DMS79 treated with DMSO at 0.1 percent for 48 hours (cell line): Measurements from ENCODE around the gene AGPAT2.
A peak's percentile ranks its signal among the peaks of the same experiment; 100 is the strongest.

Source experiments
- DNase-seq: peaks from one replicate; lab custom pipeline; 2025; lab: John Stamatoyannopoulos, UW

Gene AGPAT2

DNA sequence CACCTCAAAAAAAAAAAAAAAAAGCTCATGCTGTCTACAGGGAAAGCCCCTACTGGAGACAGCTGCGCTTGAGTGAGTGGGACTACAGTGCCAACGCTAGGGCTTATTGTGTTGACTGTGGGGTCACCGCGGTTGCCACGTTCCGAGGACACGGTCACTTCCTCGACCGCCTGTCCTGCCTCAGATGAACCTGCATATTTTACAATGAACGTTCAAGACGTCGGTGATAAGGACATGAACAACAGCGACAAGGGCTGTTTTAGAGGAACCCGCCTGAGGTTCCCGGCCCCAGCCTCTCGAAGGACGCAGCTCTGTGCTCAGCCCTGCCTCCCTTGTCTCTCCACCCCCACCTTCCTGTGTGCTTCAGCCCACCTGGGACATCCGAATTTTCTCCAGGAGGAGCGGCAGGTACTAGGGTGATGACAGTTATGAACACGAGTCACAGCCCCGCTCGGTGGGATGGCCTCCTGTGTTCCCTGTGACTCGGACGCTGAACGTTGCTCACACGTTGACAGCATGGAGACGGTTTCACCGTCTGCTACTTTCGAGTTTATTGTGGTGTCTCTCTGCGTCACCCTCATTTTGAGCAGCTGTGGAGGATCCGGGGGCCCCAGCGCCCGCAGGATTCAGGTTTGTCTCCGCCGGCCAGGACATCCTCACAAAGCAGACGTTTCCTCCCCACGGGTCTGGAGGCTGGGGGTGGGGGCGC is 13.9 kb upstream of the AGPAT2 start:
- no peak for DNase-seq

DNA sequence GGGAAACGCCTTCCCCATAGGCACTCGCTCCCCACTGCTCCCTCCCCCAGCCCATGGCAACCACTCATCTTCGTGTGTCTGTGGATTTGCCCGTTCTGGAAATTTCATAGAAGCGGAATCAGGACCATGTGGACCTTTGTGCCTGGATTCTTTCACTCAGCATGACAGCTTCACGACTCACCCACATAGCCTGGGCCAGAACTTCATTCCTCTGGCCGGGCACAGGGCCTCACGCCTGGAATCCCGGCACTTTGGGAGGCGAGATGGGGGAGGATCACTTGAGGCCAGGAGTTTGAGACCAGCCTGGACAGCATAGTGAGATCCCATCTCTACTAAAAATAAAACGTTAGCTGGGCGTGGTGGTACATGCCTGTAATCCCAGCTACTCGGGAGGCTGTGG is 13.0 kb upstream of the AGPAT2 start:
- DNase-seq = no peak

DNA sequence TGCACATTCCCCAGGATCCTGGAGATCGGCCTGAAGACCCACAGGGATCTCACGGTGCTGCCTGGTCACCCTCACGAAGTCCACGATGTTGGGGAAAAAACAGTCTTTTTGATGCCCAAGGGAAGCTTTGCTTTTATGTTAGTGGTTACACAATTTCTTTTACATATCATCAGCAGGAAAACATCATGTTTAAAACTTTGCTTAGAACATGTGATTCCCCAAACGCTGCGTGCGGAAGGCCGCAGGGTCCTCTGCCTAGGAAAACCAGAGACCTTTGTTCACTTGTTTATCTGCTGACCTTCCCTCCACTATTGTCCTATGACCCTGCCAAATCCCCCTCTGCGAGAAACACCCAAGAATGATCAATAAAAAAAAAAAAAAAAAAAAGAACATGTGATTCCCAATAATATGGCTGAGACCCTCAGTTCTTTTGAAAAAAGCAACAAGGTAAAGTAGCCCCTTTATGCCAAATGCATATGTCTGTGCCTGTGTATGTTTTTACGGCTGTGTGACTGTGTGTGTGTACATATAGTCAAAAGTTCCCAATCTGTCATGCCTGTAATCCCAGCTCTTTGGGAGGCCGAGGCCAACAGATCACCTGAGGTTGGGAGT is 11.5 kb upstream of the AGPAT2 start:
- no peak for DNase-seq

DNA sequence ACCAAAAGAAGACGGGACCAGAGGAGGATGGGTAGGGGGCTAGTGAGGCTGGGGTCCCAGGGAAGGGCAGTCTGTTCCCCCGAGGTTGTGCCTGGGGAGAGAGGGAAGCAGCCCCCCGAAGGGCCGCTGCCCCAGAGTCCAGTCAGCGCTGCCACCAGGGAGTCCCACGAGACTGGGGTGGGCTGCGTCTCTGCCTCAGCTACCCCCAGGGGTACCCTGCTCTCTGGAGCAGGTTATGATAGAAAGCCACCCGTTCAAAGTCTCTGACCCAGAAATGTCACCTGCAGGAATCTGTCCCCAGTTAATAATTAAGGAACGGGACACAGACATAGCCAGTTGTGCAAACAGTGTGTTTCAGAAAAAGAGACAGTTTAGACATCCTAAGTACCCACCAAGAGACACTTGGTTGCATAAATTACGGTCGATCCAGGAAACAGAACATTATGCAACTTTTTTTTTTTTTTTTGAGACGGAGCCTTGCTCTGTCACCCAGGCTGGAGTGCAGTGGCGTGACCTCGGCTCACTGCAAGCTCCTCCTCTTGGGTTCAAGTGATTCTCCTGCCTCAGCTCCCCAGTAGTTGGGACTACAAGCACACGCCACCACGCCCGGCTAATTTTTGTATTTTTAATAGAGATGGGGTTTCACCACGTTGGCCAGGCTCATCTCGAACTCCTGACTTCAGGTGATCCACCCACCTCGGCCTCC is 10.7 kb upstream of the AGPAT2 start:
- DNase-seq = no peak

DNA sequence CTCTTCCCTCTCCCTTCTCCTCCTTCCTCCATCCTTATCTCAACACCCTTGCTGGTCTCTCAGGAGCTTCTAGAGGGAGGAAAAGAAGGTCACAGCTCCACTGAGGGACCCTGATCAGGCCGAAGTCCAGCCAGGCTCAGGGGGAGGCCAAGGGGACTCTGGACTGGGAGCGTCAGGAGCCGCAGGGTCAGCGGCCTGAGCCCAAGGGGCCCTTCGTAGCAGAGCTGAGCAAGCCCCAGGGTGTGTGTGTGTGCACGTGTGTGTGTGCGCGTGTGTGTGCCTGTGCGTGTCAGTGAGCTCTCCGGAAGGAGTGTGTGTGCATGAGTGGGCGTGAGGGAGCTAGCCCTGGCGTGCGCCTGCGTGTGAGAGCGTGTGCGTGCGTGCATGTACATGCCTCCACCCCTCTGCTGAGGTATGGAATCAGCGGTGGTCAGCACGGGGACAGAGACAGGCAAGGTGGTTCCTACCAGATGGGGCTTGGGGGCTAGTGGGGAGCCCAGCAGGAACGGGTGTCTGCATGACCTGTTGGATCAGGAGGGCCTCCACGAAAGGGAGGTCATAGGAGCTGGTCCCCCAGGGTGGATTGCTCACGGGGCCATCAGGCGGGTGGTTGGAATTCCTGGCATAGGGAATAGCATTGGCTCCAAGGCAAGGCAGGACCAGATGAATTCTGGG is 10.0 kb upstream of the AGPAT2 start:
- DNase-seq = no peak

DNA sequence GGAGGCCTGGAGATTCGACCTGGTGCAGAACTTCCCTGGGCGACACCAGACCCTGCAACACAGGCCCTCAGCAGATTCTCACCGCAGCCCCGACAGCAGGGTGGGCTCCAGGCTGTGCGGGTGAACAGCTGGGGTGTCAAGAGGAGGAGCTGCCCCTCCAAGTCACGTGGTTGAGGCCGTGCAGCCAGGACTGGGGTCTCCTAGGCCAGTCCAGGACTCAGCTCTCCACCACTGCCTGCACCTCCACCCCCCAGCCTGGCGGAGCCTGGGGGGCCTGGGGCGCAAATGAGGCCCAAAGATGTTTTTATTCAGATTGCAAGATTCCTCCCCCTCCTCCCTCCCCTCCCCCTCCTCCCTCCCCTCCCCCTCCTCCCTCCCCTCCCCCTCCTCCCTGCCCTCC is 9.2 kb upstream of the AGPAT2 start:
- no peak for DNase-seq

DNA sequence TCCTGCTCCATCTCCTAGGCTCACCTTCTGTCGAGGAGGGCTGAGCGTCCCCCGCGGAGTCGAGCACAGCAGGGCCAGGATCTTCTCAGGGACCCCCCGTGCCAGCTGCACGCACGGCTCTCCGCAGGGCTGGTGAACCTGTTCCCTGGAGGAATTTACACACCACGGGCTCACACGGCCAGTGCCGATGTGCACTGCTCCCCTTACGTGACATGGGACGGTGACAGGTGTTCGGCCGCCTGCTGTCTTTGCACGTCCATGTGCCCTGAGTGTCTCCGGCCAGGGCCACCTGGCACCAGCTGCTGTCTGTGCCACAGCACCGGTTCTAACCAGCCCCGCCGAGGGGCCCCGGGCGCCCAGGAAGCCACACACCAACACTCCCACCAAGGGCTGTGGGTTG is 8.7 kb upstream of the AGPAT2 start:
- peak; percentile 64 for DNase-seq

DNA sequence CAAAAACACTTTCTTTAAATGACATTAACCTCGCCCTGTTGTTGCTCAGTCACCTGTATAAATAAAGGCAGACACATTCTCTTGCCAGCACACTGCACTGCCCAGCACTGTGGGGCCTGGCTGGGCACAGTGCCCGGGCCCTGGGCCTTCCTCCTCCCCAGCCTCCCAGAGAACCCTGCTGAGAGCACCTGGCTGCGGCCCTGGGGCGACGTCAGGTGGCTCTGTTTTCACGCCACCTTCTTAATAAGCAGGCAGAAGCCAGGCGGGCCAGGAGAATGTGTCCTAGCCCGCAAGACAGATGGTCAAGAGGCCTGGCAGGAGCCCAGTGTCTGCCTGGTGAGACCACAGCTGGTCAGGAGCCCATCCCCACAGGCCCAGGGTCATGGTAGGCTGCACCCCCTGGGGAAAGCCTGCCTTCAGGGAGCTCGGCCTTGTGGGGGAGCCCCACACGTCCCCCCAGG is 8.2 kb upstream of the AGPAT2 start:
- peak; percentile 92 for DNase-seq

DNA sequence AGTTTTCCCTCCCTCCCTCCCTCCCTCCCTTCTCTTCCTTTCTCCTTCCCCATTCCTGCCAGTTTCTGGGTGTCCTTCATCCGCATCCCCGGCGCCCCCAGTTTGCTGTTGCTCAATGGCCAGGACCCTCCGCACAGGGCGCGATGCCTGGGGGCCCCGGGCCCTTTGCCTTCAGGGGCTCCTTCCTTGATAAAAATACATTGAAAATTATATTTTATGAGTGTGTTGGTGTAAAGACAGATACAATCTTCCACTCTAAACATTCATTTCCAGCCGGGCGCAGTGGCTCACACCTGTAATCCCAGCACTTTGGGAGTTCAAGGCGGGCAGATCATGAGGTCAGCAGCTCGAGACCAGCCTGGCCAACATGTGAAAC is 7.6 kb upstream of the AGPAT2 start:
- no peak for DNase-seq

DNA sequence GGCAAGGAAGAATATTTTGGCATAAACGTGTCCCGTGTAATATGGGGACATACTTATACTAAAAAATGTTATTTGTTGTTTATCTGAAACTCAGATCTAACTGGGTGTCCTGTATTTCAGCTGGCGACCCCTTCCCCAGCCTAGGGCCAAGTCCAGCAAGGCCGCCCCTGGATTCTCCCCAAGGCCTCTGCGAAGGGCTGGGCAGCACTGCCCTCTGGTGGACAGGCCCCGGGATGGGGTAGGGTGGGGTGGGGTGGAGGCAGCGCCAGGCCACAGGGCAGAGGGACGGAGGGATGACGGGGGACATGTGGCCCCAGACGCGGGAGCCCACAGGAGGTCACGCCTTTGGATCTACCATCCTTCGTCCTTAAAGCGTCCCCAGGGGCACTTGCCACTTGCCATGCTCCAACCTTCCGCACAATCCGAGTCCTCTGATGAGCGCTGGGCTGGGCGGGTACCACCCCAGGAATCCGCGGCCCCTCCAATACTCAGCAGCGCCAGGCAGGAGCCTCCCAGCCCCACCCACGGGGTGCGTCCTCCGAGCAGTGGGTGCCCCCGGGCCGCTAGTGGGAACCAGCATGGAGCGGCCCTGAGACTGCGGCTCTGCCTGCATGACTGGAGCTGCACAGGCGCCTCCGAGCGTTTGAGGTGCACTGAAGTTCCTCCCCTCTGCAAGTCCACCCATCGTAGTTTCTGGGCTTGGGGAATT is 7.1 kb upstream of the AGPAT2 start:
- no peak for DNase-seq

DNA sequence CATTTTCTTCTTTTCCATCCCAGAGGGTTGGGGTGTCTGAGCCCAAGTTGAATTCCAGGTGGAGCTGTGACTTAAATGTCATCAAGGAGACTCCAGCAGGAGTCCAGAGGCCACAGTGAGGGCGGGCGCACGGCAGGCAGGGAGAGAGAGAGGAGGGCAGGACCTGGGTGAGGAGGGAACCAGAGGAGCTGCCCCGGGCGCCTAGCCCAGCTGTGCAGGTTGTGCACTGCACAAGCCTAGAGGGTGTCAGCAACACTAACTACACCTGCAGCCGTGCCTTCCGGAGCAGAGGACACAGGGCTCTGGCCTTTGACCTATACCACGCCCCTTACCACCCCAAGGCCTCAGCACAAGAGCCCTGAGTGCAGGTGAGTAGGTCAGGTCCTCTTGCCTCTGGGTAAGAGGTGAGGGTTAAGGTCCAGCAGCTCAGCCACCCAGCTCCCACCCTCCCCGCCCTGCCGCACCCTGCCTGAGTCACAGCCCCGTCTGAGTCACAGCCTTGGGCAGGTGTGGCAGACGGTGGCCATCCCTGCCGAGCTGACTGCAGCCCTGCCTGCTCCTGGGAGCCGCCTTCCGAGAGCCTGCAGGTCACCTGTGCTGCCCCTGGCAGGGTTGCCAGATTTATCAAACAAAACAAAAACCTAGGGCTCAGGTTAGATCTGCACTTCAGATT is 6.4 kb upstream of the AGPAT2 start:
- DNase-seq = peak; percentile 39

DNA sequence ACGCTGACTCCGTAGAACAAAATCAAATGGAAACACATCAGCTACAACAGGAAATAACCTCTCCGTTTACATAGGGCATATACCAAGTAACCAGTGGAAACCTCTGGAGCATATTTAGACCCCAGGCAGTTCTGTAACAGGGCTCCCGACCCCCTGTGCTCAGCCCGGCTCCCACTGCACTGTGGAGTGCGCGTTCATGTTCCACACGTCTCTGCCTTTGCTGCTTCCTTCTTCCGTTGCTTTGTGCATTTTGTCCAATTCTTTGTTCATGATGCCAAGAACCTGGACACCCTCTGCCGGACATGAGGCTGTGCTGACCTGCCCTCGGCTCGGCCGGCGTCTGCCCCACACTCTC is 5.9 kb upstream of the AGPAT2 start:
- DNase-seq = no peak

DNA sequence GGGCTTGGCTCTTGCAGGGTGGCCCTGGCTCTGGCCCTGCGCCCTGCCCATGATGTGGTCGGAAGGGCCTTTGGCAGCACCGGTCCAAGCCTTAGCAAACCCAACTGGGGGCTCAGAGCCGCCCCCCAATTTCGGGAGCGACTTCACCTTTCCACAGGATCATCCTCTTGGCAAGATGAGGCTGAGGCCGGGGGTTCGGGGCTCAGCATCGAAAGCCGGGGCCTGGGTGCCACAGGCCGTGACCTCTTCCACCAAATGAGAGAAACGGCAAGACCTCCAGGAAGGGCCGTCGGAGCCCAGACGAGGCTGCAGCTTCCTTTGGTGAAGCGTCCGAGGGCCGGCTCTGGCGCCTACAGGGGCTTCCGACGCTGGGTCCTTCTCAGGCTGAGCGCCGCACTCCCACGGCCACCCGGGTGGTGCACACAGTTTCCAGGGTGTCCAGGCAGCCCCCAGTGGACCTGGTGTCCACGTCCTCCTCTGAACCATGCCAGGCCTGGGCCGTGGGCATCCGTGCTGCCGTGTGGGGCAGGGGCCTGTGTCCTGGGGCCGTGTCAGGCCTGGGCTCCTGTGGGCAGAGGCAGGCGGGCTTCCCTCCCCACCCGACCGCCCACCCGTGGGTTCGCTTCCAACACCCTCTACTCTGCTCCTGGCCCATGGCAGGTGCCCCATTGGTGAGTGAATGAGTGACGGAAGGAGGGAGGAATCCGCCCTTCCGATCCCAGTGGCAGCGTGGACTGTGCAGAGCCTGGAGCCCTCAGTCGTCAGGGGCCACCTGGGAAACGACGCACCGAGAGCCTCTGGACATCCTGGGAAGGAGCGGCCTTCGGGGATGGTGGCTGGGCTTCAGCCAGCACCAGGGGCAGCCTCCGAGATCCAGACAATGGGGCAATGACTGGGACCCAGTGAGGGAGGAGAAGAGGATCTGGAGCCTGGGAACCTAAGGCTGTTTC is 5.2 kb upstream of the AGPAT2 start:
- no peak for DNase-seq

DNA sequence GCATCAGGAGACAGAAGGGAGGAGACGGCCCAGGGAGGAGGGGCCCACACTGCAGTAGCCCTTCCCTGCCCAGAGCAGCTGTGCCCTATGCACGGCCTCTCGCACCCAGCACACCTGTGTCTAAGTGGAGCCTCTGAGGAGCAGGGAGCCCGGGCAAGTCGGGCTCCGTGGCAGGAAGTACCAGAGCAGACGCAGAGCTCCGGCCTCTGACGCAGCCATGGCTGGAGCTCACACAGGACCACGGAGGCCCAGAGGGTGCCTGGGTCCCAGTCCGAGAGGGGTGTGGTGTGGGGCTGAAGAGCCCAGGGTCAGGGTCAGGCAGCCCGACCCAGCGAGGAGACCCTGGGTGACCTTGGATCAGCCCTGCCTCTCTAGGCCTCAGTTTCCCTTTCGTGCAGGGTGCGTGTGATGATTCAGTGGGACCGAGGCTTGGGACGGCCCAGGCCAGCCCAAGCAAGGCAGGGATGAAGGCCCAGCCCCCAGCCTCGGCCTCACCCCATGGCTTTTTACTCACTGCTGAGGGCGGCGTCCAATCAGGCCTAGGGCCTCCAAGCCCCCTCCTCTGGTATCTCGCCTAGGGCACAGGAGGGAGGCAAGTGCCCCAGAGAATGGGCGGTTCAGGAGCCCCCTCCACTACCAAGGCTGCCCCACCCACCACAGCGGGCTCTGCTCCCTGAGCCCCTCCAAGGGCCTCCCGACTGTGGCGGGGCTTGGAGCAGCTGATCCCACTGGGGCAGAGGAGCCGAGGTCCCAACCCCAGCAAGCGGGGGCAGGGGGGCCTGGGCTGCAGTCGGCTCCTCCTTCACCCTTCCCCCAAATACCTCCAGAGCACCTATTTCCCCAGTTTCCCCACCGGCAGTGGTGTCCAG is 4.3 kb upstream of the AGPAT2 start:
- DNase-seq = no peak

DNA sequence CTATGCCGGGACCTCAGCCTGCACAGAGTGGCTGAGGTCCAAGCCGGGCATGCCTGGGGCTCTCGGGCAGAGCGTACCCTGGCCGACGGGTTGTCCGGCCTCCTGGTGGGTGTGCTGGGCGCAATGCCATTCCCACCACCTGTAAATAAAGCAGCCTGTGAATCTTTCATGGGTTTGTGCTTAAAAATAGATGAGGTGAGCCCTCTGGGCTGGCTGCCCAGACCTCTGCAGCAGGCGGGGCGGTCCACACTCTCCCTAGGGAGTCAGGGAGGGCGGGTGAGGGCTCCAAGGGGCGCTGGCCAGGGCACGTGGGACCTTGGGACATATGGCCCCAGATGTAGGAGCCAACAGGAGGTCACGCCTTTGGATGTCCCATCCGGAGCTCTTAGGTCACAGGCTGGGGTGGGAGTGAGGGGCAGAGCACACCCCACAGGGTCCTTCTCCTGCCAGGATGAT is 3.6 kb upstream of the AGPAT2 start:
- no peak for DNase-seq

DNA sequence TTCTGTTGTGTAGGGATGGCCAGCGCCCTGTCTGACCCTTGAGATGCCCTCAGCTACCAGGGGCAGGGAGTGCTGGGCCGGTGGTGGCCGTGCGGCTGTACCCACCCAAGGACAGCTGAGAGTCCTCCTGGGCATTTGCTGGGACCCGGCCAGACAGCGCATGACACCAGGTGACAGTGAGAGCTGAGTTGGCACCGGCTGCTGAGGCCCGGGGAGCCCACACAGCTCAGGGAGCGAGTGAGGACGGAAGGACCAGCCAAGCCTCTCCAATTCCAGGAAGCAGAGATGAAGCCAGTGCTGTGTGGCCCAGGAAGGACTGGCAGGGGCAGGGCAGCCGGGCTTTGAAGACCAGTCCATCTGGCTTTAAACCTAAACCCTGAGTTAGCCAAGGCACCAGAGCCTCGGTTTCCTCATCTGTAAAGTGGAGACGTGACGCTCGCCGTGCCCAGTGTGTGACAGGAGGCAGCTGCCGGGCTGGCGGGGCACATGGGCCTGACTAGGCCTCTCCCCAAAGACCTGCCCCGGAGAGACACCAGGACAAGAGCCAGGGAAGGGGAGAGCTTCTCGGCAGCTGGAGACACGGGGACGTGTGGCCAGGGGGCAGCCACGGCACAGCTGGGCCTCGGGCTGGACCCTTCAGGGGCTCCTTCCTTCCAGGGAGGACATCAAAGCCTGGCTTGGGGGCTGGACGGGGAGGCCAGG is 3.0 kb upstream of the AGPAT2 start:
- no peak for DNase-seq

DNA sequence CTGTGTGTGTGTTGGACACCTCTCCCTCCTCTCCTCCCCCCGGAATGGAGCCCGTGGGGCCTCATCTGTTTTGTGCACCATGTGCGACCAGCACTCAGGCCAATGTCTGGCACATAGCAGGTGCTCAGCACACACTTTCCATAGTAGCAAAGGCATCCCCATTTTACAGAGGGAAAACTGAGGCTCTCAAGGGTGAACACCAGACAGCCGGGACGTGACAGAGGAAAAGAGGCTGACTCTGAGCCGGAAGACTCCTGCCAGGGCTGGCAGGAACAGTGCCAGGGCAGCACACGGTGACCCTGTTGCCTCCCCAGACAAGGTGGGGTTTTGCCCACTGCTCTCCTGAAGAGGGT is 1.8 kb upstream of the AGPAT2 start:
- DNase-seq = no peak

DNA sequence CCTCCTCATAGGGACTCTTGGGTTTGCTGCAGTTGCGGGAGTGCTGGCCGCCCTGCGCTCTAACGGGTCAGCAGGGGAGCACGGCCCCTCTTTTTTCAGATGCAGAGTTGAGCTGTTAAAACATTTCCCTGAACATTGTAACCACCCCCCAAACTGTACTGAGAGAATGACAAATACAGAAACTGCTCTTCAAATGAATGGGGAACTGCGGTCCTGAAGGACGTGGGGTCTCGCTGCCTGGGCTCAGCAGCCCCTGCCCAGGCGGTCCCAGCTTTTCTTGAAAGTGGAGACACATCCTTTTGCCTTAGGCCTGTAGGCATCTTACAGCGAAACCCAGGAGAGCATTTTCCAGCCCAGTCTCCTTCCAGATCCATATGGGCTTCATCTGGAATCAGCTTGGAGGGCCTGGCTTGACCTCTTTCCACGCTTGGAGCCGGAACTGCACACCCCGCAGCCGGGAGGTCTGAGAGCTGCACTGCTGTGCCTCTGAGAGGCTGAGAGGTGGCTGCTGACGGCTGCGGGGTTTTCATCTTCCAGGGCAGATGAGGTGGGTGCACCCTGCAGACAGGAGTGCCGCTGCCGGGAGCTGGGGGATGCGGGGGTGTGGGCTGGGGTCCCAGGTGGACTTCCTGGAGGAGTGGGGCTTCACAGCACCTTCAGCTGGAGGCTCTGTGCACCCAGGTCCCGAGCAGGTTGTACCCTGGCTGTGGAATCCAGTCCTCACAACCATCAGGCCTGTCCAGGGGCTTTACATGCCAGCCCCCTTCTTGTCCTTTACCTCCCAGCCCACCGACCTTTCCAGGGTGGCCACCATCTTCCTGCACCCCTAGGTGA is 1.2 kb upstream of the AGPAT2 start:
- DNase-seq = no peak
